MM.1S (cell line): ENCODE data around the gene THRB.

Experiments used
- EZH2 ChIP-seq: fragments of 300-600 bp; sonication (generic); optimal IDR thresholded peaks from 2 replicates; pipeline ENCODE3; 2017; ENCODE audit warnings: low read depth, mild to moderate bottlenecking, antibody characterized with exemption, low read length, mixed read lengths
- EZH2phosphoT487 ChIP-seq: fragments of 300-600 bp; sonication (generic); IDR thresholded peaks from 2 replicates; pipeline ENCODE4 v1.6.1; 2018; ENCODE audit warnings: antibody characterized with exemption, low read length
- TF ChIP-seq, protein P1 (sequence below): fragments of 300-600 bp; sonication (generic); IDR thresholded peaks from 2 replicates; pipeline ENCODE4 v1.5.1; 2016; ENCODE audit warnings: antibody characterized with exemption, low read length, mixed read lengths

DNA sequence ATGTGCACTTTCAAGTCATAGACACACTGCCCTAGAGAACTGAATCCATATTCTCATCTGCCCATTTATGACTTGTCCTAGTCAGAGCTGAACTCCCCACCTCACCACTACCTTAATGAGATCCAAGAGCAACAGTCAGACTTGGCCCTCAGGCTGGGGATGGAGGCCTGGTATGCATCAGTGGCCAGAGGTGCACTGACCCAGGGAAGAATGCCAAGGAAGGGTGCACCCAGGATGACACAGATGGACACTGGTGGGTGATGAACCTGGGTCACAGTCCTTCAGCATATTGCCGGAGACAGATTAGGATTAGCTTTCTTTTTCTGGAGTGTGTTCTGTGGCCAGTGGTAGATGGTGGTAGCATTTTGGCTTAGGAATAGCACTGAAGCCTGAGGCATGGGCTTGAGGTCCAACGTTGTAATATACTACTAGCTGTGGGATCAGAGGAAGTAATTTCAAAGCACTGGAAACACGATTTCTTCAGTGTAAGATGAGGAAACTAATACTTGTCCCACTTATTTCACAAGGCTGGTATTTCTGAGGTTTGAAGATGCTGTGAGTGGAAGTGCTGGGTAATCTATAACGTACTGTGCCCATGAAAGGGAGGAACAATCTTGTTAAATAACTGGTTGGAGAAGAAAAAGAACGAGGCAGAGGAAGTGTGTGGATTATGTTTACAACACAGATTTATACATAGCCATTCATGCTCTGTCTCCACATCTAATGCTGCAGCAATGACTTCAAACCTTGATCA lies 265.0 kb downstream of the THRB start:
- TF ChIP-seq, protein P1, sequence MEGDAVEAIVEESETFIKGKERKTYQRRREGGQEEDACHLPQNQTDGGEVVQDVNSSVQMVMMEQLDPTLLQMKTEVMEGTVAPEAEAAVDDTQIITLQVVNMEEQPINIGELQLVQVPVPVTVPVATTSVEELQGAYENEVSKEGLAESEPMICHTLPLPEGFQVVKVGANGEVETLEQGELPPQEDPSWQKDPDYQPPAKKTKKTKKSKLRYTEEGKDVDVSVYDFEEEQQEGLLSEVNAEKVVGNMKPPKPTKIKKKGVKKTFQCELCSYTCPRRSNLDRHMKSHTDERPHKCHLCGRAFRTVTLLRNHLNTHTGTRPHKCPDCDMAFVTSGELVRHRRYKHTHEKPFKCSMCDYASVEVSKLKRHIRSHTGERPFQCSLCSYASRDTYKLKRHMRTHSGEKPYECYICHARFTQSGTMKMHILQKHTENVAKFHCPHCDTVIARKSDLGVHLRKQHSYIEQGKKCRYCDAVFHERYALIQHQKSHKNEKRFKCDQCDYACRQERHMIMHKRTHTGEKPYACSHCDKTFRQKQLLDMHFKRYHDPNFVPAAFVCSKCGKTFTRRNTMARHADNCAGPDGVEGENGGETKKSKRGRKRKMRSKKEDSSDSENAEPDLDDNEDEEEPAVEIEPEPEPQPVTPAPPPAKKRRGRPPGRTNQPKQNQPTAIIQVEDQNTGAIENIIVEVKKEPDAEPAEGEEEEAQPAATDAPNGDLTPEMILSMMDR = no peak
- no peak for TF ChIP-seq EZH2
- no peak for TF ChIP-seq EZH2phosphoT487
